ENCODE measurements around the gene DOCK1.

- TF ChIP-seq CTCF (IDR thresholded peaks at IDR 0.05), result no peak
- no peak for TF ChIP-seq POLR2AphosphoS5 (IDR thresholded peaks at IDR 0.05)
- TF ChIP-seq EP300 (IDR thresholded peaks at IDR 0.05), result no peak
- no peak for TF ChIP-seq POLR2A (IDR thresholded peaks at IDR 0.05)
Measured at GRCh38 chr10:127179612-127180250, 274.5 kb downstream of the DOCK1 start.
